H1 (cell line): Measurements from ENCODE around the gene WDR12. TPM values are rescaled to one million over a fixed set of nuclear protein-coding genes. Genes with fewer than 3 reads are reported as not detected.
A peak's percentile ranks its signal among the peaks of the same experiment; 100 is the strongest.
"Not testable (repeated sequence)": the region's sequence is repeated elsewhere in the genome, so short reads cannot be mapped to it uniquely, and the experiment has no call there.

Source experiments
- CTCF ChIA-PET: fragments of 300-600 bp; sonication (Branson Sonifier 250); formaldehyde crosslinking; loops from one replicate; lab custom pipeline; 2021; ENCODE audit not compliant: partially characterized antibody; lab: Charles Lee
- POLR2A ChIA-PET: fragments of 300-600 bp; sonication (Branson Sonifier 250); formaldehyde crosslinking; loops from one replicate; lab custom pipeline; 2021; ENCODE audit warnings: inconsistent platforms; ENCODE audit not compliant: partially characterized antibody; lab: Charles Lee
- DNase-seq, 2 experiments: peaks; one replicate each; pipeline versions ENCODE4 v3.0.0 to v3.0.0-alpha.2; 2010 to 2022; ENCODE audit warnings: low spot score in 2 of 2, low read depth in 1 of 2, mixed read lengths in 1 of 2
- FAIRE-seq: peaks from 2 replicates; lab custom pipeline; 2011; peaks lifted over from hg19 to GRCh38; lab: Jason Lieb, UNC
- H2AFZ ChIP-seq: 2 replicates; pipeline ENCODE4 v1.8.1; 2012; ENCODE audit warnings: low read length, inconsistent platforms
- H2AK5ac ChIP-seq: 2 replicates; pipeline ENCODE4 v1.6.1; 2013; ENCODE audit warnings: low read depth, low read length
- H2BK120ac ChIP-seq: replicated peaks from 2 replicates; pipeline ENCODE3; 2013; ENCODE audit warnings: low read depth, low read length, inconsistent platforms
- H2BK12ac ChIP-seq: 2 replicates; pipeline ENCODE4 v1.6.1; 2013; ENCODE audit warnings: low read depth, low read length
- H2BK15ac ChIP-seq: 2 replicates; pipeline ENCODE4 v1.6.1; 2013; ENCODE audit warnings: low read length
- H2BK20ac ChIP-seq: 2 replicates; pipeline ENCODE4 v1.6.1; 2013; ENCODE audit warnings: low read length
- H2BK5ac ChIP-seq: 2 replicates; pipeline ENCODE4 v1.6.1; 2013; ENCODE audit warnings: low read depth, low read length
- H3K14ac ChIP-seq: 2 replicates; pipeline ENCODE4 v1.6.1; 2013; ENCODE audit warnings: inconsistent platforms; ENCODE audit not compliant: insufficient read length
- H3K18ac ChIP-seq: 2 replicates; pipeline ENCODE4 v1.6.1; 2013; ENCODE audit warnings: low read length; ENCODE audit errors: extremely low read depth
- H3K23ac ChIP-seq: 2 replicates; pipeline ENCODE4 v1.6.1; 2013; ENCODE audit warnings: inconsistent platforms; ENCODE audit not compliant: insufficient read length
- H3K23me2 ChIP-seq: 2 replicates; pipeline ENCODE4 v1.6.1; 2013; ENCODE audit warnings: low read depth, low read length
- H3K27ac ChIP-seq: 2 replicates; pipeline ENCODE4 v1.6.1; 2011; ENCODE audit warnings: low read depth, low read length, inconsistent platforms
- H3K27me3 ChIP-seq, 4 experiments: replicated peaks in 1 of 4; 1 replicate in 1 of 4; 2 replicates in 3 of 4; pipeline versions ENCODE4 v1.6.1 to v1.8.1; 2011 to 2013; ENCODE audit warnings: low read length in 3 of 4, mild to moderate bottlenecking in 3 of 4, inconsistent platforms in 2 of 4, mixed read lengths in 2 of 4, moderate library complexity in 1 of 4; ENCODE audit not compliant: control insufficient read depth in 3 of 4, insufficient read depth in 3 of 4; ENCODE audit errors: extremely low read depth in 1 of 4
- H3K36me3 ChIP-seq, 4 experiments: 2 replicates each; pipeline versions ENCODE4 v1.6.1 to v1.8.1; 2011 to 2013; ENCODE audit warnings: mild to moderate bottlenecking in 4 of 4, low read length in 3 of 4, moderate library complexity in 2 of 4, control low read depth in 1 of 4, inconsistent platforms in 1 of 4; ENCODE audit not compliant: insufficient read depth in 4 of 4, control insufficient read depth in 2 of 4
- H3K4ac ChIP-seq: replicated peaks from 2 replicates; pipeline ENCODE3; 2013; ENCODE audit warnings: low read length, low read depth, mixed read lengths, inconsistent platforms; ENCODE audit not compliant: insufficient read length
- H3K4me1 ChIP-seq, 4 experiments: replicated peaks in 1 of 4; 1 replicate in 1 of 4; 2 replicates in 3 of 4; pipeline versions ENCODE4 v1.6.1 to v1.8.1; 2011 to 2013; ENCODE audit warnings: low read length in 3 of 4, inconsistent platforms in 2 of 4, mixed read lengths in 1 of 4; ENCODE audit not compliant: insufficient read depth in 4 of 4, control insufficient read depth in 3 of 4
- H3K4me2 ChIP-seq, 2 experiments: 2 replicates each; pipeline versions ENCODE4 v1.6.1 to v1.8.1; 2011 to 2013; ENCODE audit warnings: low read depth in 2 of 2, low read length in 2 of 2, control low read depth in 1 of 2, inconsistent platforms in 1 of 2, mild to moderate bottlenecking in 1 of 2; ENCODE audit not compliant: insufficient read depth in 1 of 2
- H3K4me3 ChIP-seq, 4 experiments: fragments of 200-600, 300-600 bp in 1 of 4; sonication (generic), shearing (Covaris generic), sonication (Bioruptor Twin) in 1 of 4; 2 replicates each; pipeline versions ENCODE4 v1.5.1 to v1.8.1; 2011 to 2016; ENCODE audit warnings: low read length in 4 of 4, low read depth in 3 of 4, control low read depth in 2 of 4, inconsistent platforms in 2 of 4, mild to moderate bottlenecking in 2 of 4, mixed read lengths in 1 of 4, moderate library complexity in 1 of 4; ENCODE audit not compliant: insufficient read depth in 2 of 4; ENCODE audit errors: extremely low read depth in 1 of 4
- H3K56ac ChIP-seq: replicated peaks from 2 replicates; pipeline ENCODE3; 2013; ENCODE audit warnings: low read depth, mild to moderate bottlenecking, mixed read lengths, low read length, inconsistent platforms; ENCODE audit not compliant: insufficient read length
- H3K79me1 ChIP-seq: 2 replicates; pipeline ENCODE4 v1.6.1; 2013; ENCODE audit warnings: low read depth, low read length, control low read depth
- H3K79me2 ChIP-seq, 2 experiments: 2 replicates each; pipeline versions ENCODE4 v1.6.1 to v1.8.1; 2012 to 2013; ENCODE audit warnings: low read length in 2 of 2, mild to moderate bottlenecking in 2 of 2, inconsistent platforms in 1 of 2; ENCODE audit not compliant: insufficient read depth in 2 of 2, control insufficient read depth in 1 of 2
- H3K9ac ChIP-seq, 4 experiments: replicated peaks in 1 of 4; 1 replicate in 1 of 4; 2 replicates in 3 of 4; pipeline versions ENCODE4 v1.6.1 to v1.8.1; 2011 to 2013; ENCODE audit warnings: low read depth in 3 of 4, low read length in 3 of 4, control low read depth in 2 of 4, mild to moderate bottlenecking in 2 of 4, moderate library complexity in 2 of 4, inconsistent platforms in 1 of 4; ENCODE audit errors: extremely low read depth in 1 of 4
- H3K9me3 ChIP-seq, 2 experiments: 2 replicates each; pipeline versions ENCODE4 v1.6.1 to v1.8.1; 2012 to 2013; ENCODE audit warnings: mild to moderate bottlenecking in 2 of 2, moderate library complexity in 2 of 2, control low read depth in 1 of 2, inconsistent platforms in 1 of 2, low read depth in 1 of 2, low read length in 1 of 2, mixed read lengths in 1 of 2; ENCODE audit not compliant: insufficient read depth in 2 of 2
- H4K20me1 ChIP-seq, 2 experiments: replicated peaks in 1 of 2; 2 replicates each; pipeline versions ENCODE3 to v1.8.1; 2011 to 2013; ENCODE audit warnings: inconsistent platforms in 2 of 2, low read length in 2 of 2, mild to moderate bottlenecking in 1 of 2; ENCODE audit not compliant: insufficient read depth in 2 of 2, control insufficient read depth in 1 of 2
- H4K5ac ChIP-seq: 2 replicates; pipeline ENCODE4 v1.6.1; 2013; ENCODE audit warnings: low read length, low read depth, mixed read lengths, inconsistent platforms; ENCODE audit not compliant: insufficient read length
- H4K8ac ChIP-seq: 2 replicates; pipeline ENCODE4 v1.8.0; 2013; ENCODE audit warnings: mild to moderate bottlenecking, moderate library complexity, low read length, inconsistent platforms; ENCODE audit not compliant: insufficient read depth; ENCODE audit errors: extremely low read depth
- H4K91ac ChIP-seq: replicated peaks from 2 replicates; pipeline ENCODE3; 2013; ENCODE audit warnings: low read length, mixed read lengths, inconsistent platforms; ENCODE audit not compliant: insufficient read length
- POLR2A ChIP-seq, 2 experiments: IDR thresholded peaks; 1 replicate in 1 of 2; 2 replicates in 1 of 2; pipeline ENCODE4 v1.6.1; 2011; ENCODE audit warnings: low read depth in 2 of 2, low read length in 2 of 2, mild to moderate bottlenecking in 2 of 2; ENCODE audit errors: control extremely low read depth in 1 of 2
- TAF1 ChIP-seq: IDR thresholded peaks from 2 replicates; pipeline ENCODE4 v1.6.1; 2011; ENCODE audit warnings: mild to moderate bottlenecking, low read depth, low read length
- WGBS, 2 experiments: shearing (Covaris generic) in 1 of 2; methylation state at CpG; one replicate each; pipeline versions ENCODE4 v1.1.6 to v1.1.7; 2013 to 2015; ENCODE audit warnings: low lambda C conversion rate in 2 of 2, mixed read lengths in 2 of 2, inconsistent platforms in 1 of 2, low coverage in 1 of 2, missing lambda C conversion rate in 1 of 2; ENCODE audit not compliant: insufficient replicate concordance in 2 of 2, insufficient coverage in 1 of 2, insufficient read length in 1 of 2; ENCODE audit errors: extremely low coverage in 1 of 2, missing lambda C conversion rate in 1 of 2; 5-methylcytosine and 5-hydroxymethylcytosine counted together
- polyA plus RNA-seq, 7 experiments: library from polyadenylated mRNA; depleted of rRNA in 3 of 7; stranded (reverse) in 5 of 7; unstranded in 2 of 7; fragments of >200 nt in 5 of 7; fragments of 200-250 nt in 2 of 7; gene quantifications; 1 replicate in 5 of 7; 2 replicates in 1 of 7; 4 replicates in 1 of 7; pipeline versions ENCODE4 v1.2.1 to v1.2.3, GENCODE V29; 2011 to 2013; ENCODE audit warnings: missing spikeins in 2 of 7, mixed read lengths in 2 of 7
- total RNA-seq: library from RNA; stranded (reverse); fragmentation: NEBNext Ultra II Directional; extraction: Animal tissue kit (Norgen Biotek cat#: 25700); gene quantifications from 2 replicates; pipeline ENCODE4 v1.2.1, GENCODE V29; 2021

The WDR12 gene
- total and polyA plus RNA-seq, 2 of the 8 experiments (the other 6 are each of a cell fraction or from before 2014, with no cell fraction given), result 25.0 to 183 TPM

GRCh38 chr2:202912342-202913201, 1.1 kb upstream of the WDR12 start:
- H4K5ac ChIP-seq, H2BK12ac ChIP-seq, H3K23me2 ChIP-seq, CTCF ChIA-PET, H3K18ac ChIP-seq, H4K91ac ChIP-seq, H3K56ac ChIP-seq, H4K8ac ChIP-seq, H2BK5ac ChIP-seq, H4K20me1 ChIP-seq, H3K79me1 ChIP-seq, H3K4ac ChIP-seq, H2BK15ac ChIP-seq, H3K36me3 ChIP-seq, H3K4me1 ChIP-seq, H3K14ac ChIP-seq, H2AK5ac ChIP-seq, H2BK20ac ChIP-seq, H3K27me3 ChIP-seq, H3K23ac ChIP-seq, H2BK120ac ChIP-seq, H3K9me3 ChIP-seq: not testable (repeated sequence)
- H2AFZ ChIP-seq, result peak overlapping the region; percentile 70; the same call in 1 of the 2 replicates
- DNase-seq (peak in 1 of 2 experiments; percentile 60), FAIRE-seq (peak; percentile 77)
- 28% methylated on average over 7 of the region's 49 CpGs; no CpG with 5 or more reads in 1 of the 2 experiments for WGBS, 2 experiments
- H3K79me2 ChIP-seq, result peaks cover 20 to 40% of the 10 kb centered on the region in 2 experiments
- H3K27ac ChIP-seq, result peak overlapping the region; percentile 74; the same call in 1 of the 2 replicates
- H3K4me3 ChIP-seq, result peak overlapping the region; percentile 96 to 99 (median 98)
- peak overlapping the region; percentile 52 to 62 for H3K4me2 ChIP-seq
- peak overlapping the region; percentile 61 to 92 (median 80); a peak in 6 of 7 replicates for H3K9ac ChIP-seq
- TF ChIP-seq TAF1 (0 out of 2 replicates have a peak, but pooled peaks have one; percentile 1), POLR2A (IDR thresholded peaks at IDR 0.05; ENCODE audit: control extremely low read depth in 1 of 2, low read depth in 2 of 2, low read length in 2 of 2) (peak in 1 of 2 experiments; percentile 26; a peak in 1 of 3 replicates)
- POLR2A ChIA-PET, result interaction anchor here (1.3 to 2.3 kb wide), 8 partner anchors 10 to 415 kb away, joined by 3 to 10 read pairs (median 6); partner anchors contain the start of genes ABI2, CYP20A1, ICA1L and NBEAL1
